K562 (cell line): ENCODE data around the gene TMPRSS9. TPM values are rescaled to one million over a fixed set of nuclear protein-coding genes. Genes with fewer than 3 reads are reported as not detected.

ENCODE experiments used
- ADNP ChIP-seq: fragments of 200-800 bp; sonication (Bioruptor generic); IDR thresholded peaks from 2 replicates; pipeline ENCODE4 v1.6.1; 2016; ENCODE audit warnings: missing genetic modification characterization, missing compliant biosample characterization
- BHLHE40 ChIP-seq: IDR thresholded peaks from 2 replicates; pipeline ENCODE4 v1.6.1; 2011; ENCODE audit warnings: low read length, improper control_type of control experiment
- FIP1L1 ChIP-seq: fragments of 200-400 bp; formaldehyde crosslinking; IDR thresholded peaks from 2 replicates; pipeline ENCODE4 v1.6.1; 2018; ENCODE audit warnings: mild to moderate bottlenecking, low read depth, low read length; ENCODE audit not compliant: poor library complexity, severe bottlenecking
- FUS ChIP-seq: fragments of 200-400 bp; formaldehyde crosslinking; optimal IDR thresholded peaks from 2 replicates; pipeline ENCODE3; 2017; ENCODE audit warnings: low read depth, low read length
- GTF2B ChIP-seq: IDR thresholded peaks from 2 replicates; pipeline ENCODE4 v1.6.1; 2011; ENCODE audit not compliant: insufficient read length; ENCODE audit errors: extremely low read depth
- MEF2D ChIP-seq: conservative IDR thresholded peaks from 2 replicates; pipeline ENCODE4 v1.6.1; 2016; ENCODE audit warnings: low read depth, missing genetic modification characterization, missing compliant biosample characterization
- MITF ChIP-seq: IDR thresholded peaks from 2 replicates; pipeline ENCODE4 v1.6.1; 2014; ENCODE audit warnings: antibody characterized with exemption
- PCBP1 ChIP-seq: fragments of 200-400 bp; formaldehyde crosslinking; IDR thresholded peaks from 2 replicates; pipeline ENCODE4 v1.6.1; 2018; ENCODE audit warnings: mild to moderate bottlenecking, low read depth, low read length; ENCODE audit not compliant: poor library complexity, severe bottlenecking
- RHOXF2B ChIP-seq: fragments of 250-450 bp; sonication (Bioruptor Pico); conservative IDR thresholded peaks from 2 replicates; pipeline ENCODE4 v1.5.1; 2021
- SMARCE1 ChIP-seq: fragments of 450-650 bp; IDR thresholded peaks from 2 replicates; pipeline ENCODE4 v1.7.1; 2016; ENCODE audit warnings: mild to moderate bottlenecking
- SPI1 ChIP-seq: IDR thresholded peaks from 2 replicates; pipeline ENCODE4 v1.6.1; 2011; ENCODE audit warnings: low read depth, low read length, control low read depth, borderline replicate concordance
- TAL1 ChIP-seq: fragments of 450-650 bp; IDR thresholded peaks from 2 replicates; pipeline ENCODE4 v1.6.1; 2016; ENCODE audit warnings: mild to moderate bottlenecking
- ZBTB11 ChIP-seq, 3 experiments: fragments of 200-800 bp in 1 of 3; fragments of 250-450 bp in 1 of 3; fragments of 450-650 bp in 1 of 3; sonication (Bioruptor Pico) in 1 of 3; sonication (Bioruptor generic) in 1 of 3; formaldehyde crosslinking in 1 of 3; IDR thresholded peaks; 2 replicates each; pipeline versions ENCODE4 v1.6.1 to v1.8.0; 2016 to 2022; ENCODE audit warnings: mild to moderate bottlenecking in 2 of 3, missing genetic modification characterization in 2 of 3, missing compliant biosample characterization in 1 of 3, moderate library complexity in 1 of 3
- ZNF217 ChIP-seq: sonication (generic); formaldehyde crosslinking; IDR thresholded peaks from 2 replicates; pipeline ENCODE4 v1.8.0; 2022; ENCODE audit warnings: mild to moderate bottlenecking, missing genetic modification reagents
- ZNF609 ChIP-seq: sonication (generic); formaldehyde crosslinking; IDR thresholded peaks from 2 replicates; pipeline ENCODE4 v1.8.1; 2023; ENCODE audit warnings: missing genetic modification reagents, mild to moderate bottlenecking, borderline replicate concordance
- ZNF785 ChIP-seq: fragments of 250-450 bp; sonication (Bioruptor Pico); IDR thresholded peaks from 2 replicates; pipeline ENCODE4 v1.4.0; 2020; ENCODE audit warnings: mild to moderate bottlenecking
- polyA plus RNA-seq, 8 experiments: library from polyadenylated mRNA; depleted of rRNA in 4 of 8; stranded (reverse) in 5 of 8; unstranded in 3 of 8; fragments of >200 nt; fragmentation: Nextera tagmentation in 2 of 8; fragmentation: Illumina TruSeq in 1 of 8; extraction: Ambion mirVana in 2 of 8; extraction: Trizol in 1 of 8; gene quantifications; 2 replicates each; pipeline versions ENCODE4 v1.2.1 to v1.2.3, GENCODE V29; 2011 to 2014; ENCODE audit warnings: inconsistent platforms in 1 of 8, missing spikeins in 1 of 8
- total RNA-seq, 7 experiments: library from RNA; depleted of rRNA in 6 of 7; stranded (reverse); fragments of >200 nt in 6 of 7; fragmentation: Illumina TruSeq in 2 of 7; extraction: Trizol in 2 of 7; gene quantifications; 2 replicates each; pipeline versions ENCODE4 v1.2.1 to v1.2.3, GENCODE V29; 2011 to 2021; ENCODE audit warnings: low replicate concordance in 1 of 7

TMPRSS9 gene
- total and polyA plus RNA-seq, 9 of the 15 experiments (the other 6 are each of a cell fraction or from before 2014, with no cell fraction given): 0.01 to 0.03 TPM; not detected in 7

GRCh38 chr19:2345794-2346663, 14.0 kb upstream of the TMPRSS9 start (continued):
- TF ChIP-seq ZBTB11 (CRISPR knock-in tag; IDR thresholded peaks at IDR 0.05) (no peak), FIP1L1 (no peak), SPI1 (no peak), BHLHE40 (peak; percentile 54), RHOXF2B (no peak), GTF2B (no peak), MEF2D (tag) (no peak), MITF (no peak), ZNF217 (CRISPR knock-in tag) (no peak), ADNP (tag) (no peak), SMARCE1 (peak; percentile 94), FUS (no peak), ZNF609 (CRISPR knock-in tag) (no peak), ZNF785 (no peak), PCBP1 (no peak), TAL1 (peak; percentile 84)
